ENCODE data around the gene SLC4A3.

The SLC4A3 gene

GRCh38 chr2:219636144-219636915 is 8.9 kb downstream of the SLC4A3 start:
- Histone ChIP-seq H3K4me3 (ENCODE audit: low read length) (no peak overlapping the region), H4K20me1 (ENCODE audit: insufficient read depth, low read length) (no peaks in the 10 kb centered on the region), H2AFZ (ENCODE audit: low read depth, low read length) (no peak overlapping the region), H3K4me1 (ENCODE audit: low read length) (peaks cover 17% of the 10 kb centered on the region), H3K36me3 (replicated peaks; ENCODE audit: low read depth, low read length) (no peaks in the 10 kb centered on the region), H3K27me3 (ENCODE audit: low read depth, low read length) (peaks cover 7% of the 10 kb centered on the region; the same call in 1 of the 2 replicates), H3K79me2 (ENCODE audit: low read length) (no peaks in the 10 kb centered on the region), H3K4me2 (ENCODE audit: low read length) (no peak overlapping the region), H3K27ac (ENCODE audit: low read length) (no peak overlapping the region), H3K9ac (ENCODE audit: low read length) (no peak overlapping the region), H3K9me3 (ENCODE audit: insufficient read depth, low read length) (no peaks in the 10 kb centered on the region)
- TF ChIP-seq EZH2phosphoT487 (IDR thresholded peaks at IDR 0.05; ENCODE audit: low read depth) = no peak
- TF ChIP-seq CTCF (IDR thresholded peaks at IDR 0.05; ENCODE audit: low read depth, low read length) = no peak

- TF ChIP-seq EZH2phosphoT487 (IDR thresholded peaks at IDR 0.05; ENCODE audit: low read depth) (no peak), CTCF (IDR thresholded peaks at IDR 0.05; ENCODE audit: low read depth, low read length) (no peak)
- no peak overlapping the region for H3K4me3 ChIP-seq (ENCODE audit: low read length)
- no peak overlapping the region for H3K9ac ChIP-seq (ENCODE audit: low read length)
- no peaks in the 10 kb centered on the region for H4K20me1 ChIP-seq (ENCODE audit: insufficient read depth, low read length)
- no peak overlapping the region for H3K27ac ChIP-seq (ENCODE audit: low read length)
- H3K79me2 ChIP-seq (ENCODE audit: low read length) = no peaks in the 10 kb centered on the region
- no peaks in the 10 kb centered on the region for H3K9me3 ChIP-seq (ENCODE audit: insufficient read depth, low read length)
- peaks cover 7% of the 10 kb centered on the region; the same call in 1 of the 2 replicates for H3K27me3 ChIP-seq (ENCODE audit: low read depth, low read length)
- no peaks in the 10 kb centered on the region for H3K36me3 ChIP-seq (replicated peaks; ENCODE audit: low read depth, low read length)
- H2AFZ ChIP-seq (ENCODE audit: low read depth, low read length) = no peak overlapping the region
- peaks cover 17% of the 10 kb centered on the region for H3K4me1 ChIP-seq (ENCODE audit: low read length)
- no peak overlapping the region for H3K4me2 ChIP-seq (ENCODE audit: low read length)
These were observed 9.8 kb downstream of the SLC4A3 start for GRCh38 chr2:219636941-219637841.

- Histone ChIP-seq H3K9ac (ENCODE audit: low read length) (no peak overlapping the region), H3K4me1 (ENCODE audit: low read length) (peaks cover 19% of the 10 kb centered on the region), H3K36me3 (replicated peaks; ENCODE audit: low read depth, low read length) (no peaks in the 10 kb centered on the region), H3K27ac (ENCODE audit: low read length) (no peak overlapping the region), H2AFZ (ENCODE audit: low read depth, low read length) (no peak overlapping the region), H3K79me2 (ENCODE audit: low read length) (no peaks in the 10 kb centered on the region), H3K4me2 (ENCODE audit: low read length) (no peak overlapping the region), H4K20me1 (ENCODE audit: insufficient read depth, low read length) (no peaks in the 10 kb centered on the region), H3K27me3 (ENCODE audit: low read depth, low read length) (peaks cover 7% of the 10 kb centered on the region; the same call in 1 of the 2 replicates), H3K9me3 (ENCODE audit: insufficient read depth, low read length) (no peaks in the 10 kb centered on the region), H3K4me3 (ENCODE audit: low read length) (no peak overlapping the region)
- no peak for TF ChIP-seq CTCF (IDR thresholded peaks at IDR 0.05; ENCODE audit: low read depth, low read length)
- no peak for TF ChIP-seq EZH2phosphoT487 (IDR thresholded peaks at IDR 0.05; ENCODE audit: low read depth)
These were observed 10.4 kb downstream of the SLC4A3 start for GRCh38 chr2:219637842-219638185.

All from OCI-LY3 (cell line).